H1 (cell line): ENCODE results near the gene RPS15. TPM values are rescaled to one million over a fixed set of nuclear protein-coding genes. Genes with fewer than 3 reads are reported as not detected.

ENCODE experiments used
- CTCF ChIA-PET: fragments of 300-600 bp; sonication (Branson Sonifier 250); formaldehyde crosslinking; loops from one replicate; lab custom pipeline; 2021; ENCODE audit not compliant: partially characterized antibody; lab: Charles Lee
- POLR2A ChIA-PET: fragments of 300-600 bp; sonication (Branson Sonifier 250); formaldehyde crosslinking; loops from one replicate; lab custom pipeline; 2021; ENCODE audit warnings: inconsistent platforms; ENCODE audit not compliant: partially characterized antibody; lab: Charles Lee
- DNase-seq, 2 experiments: peaks; one replicate each; pipeline versions ENCODE4 v3.0.0 to v3.0.0-alpha.2; 2010 to 2022; ENCODE audit warnings: low spot score in 2 of 2, low read depth in 1 of 2, mixed read lengths in 1 of 2
- FAIRE-seq: peaks from 2 replicates; lab custom pipeline; 2011; peaks lifted over from hg19 to GRCh38; lab: Jason Lieb, UNC
- H2AFZ ChIP-seq: 2 replicates; pipeline ENCODE4 v1.8.1; 2012; ENCODE audit warnings: low read length, inconsistent platforms
- H2AK5ac ChIP-seq: 2 replicates; pipeline ENCODE4 v1.6.1; 2013; ENCODE audit warnings: low read depth, low read length
- H2BK120ac ChIP-seq: replicated peaks from 2 replicates; pipeline ENCODE3; 2013; ENCODE audit warnings: low read depth, low read length, inconsistent platforms
- H2BK12ac ChIP-seq: 2 replicates; pipeline ENCODE4 v1.6.1; 2013; ENCODE audit warnings: low read depth, low read length
- H2BK15ac ChIP-seq: 2 replicates; pipeline ENCODE4 v1.6.1; 2013; ENCODE audit warnings: low read length
- H2BK20ac ChIP-seq: 2 replicates; pipeline ENCODE4 v1.6.1; 2013; ENCODE audit warnings: low read length
- H2BK5ac ChIP-seq: 2 replicates; pipeline ENCODE4 v1.6.1; 2013; ENCODE audit warnings: low read depth, low read length
- H3K14ac ChIP-seq: 2 replicates; pipeline ENCODE4 v1.6.1; 2013; ENCODE audit warnings: inconsistent platforms; ENCODE audit not compliant: insufficient read length
- H3K18ac ChIP-seq: 2 replicates; pipeline ENCODE4 v1.6.1; 2013; ENCODE audit warnings: low read length; ENCODE audit errors: extremely low read depth
- H3K23ac ChIP-seq: 2 replicates; pipeline ENCODE4 v1.6.1; 2013; ENCODE audit warnings: inconsistent platforms; ENCODE audit not compliant: insufficient read length
- H3K23me2 ChIP-seq: 2 replicates; pipeline ENCODE4 v1.6.1; 2013; ENCODE audit warnings: low read depth, low read length
- H3K27ac ChIP-seq: 2 replicates; pipeline ENCODE4 v1.6.1; 2011; ENCODE audit warnings: low read depth, low read length, inconsistent platforms
- H3K27me3 ChIP-seq, 4 experiments: replicated peaks in 1 of 4; 1 replicate in 1 of 4; 2 replicates in 3 of 4; pipeline versions ENCODE4 v1.6.1 to v1.8.1; 2011 to 2013; ENCODE audit warnings: low read length in 3 of 4, mild to moderate bottlenecking in 3 of 4, inconsistent platforms in 2 of 4, mixed read lengths in 2 of 4, moderate library complexity in 1 of 4; ENCODE audit not compliant: control insufficient read depth in 3 of 4, insufficient read depth in 3 of 4; ENCODE audit errors: extremely low read depth in 1 of 4
- H3K36me3 ChIP-seq, 4 experiments: 2 replicates each; pipeline versions ENCODE4 v1.6.1 to v1.8.1; 2011 to 2013; ENCODE audit warnings: mild to moderate bottlenecking in 4 of 4, low read length in 3 of 4, moderate library complexity in 2 of 4, control low read depth in 1 of 4, inconsistent platforms in 1 of 4; ENCODE audit not compliant: insufficient read depth in 4 of 4, control insufficient read depth in 2 of 4
- H3K4ac ChIP-seq: replicated peaks from 2 replicates; pipeline ENCODE3; 2013; ENCODE audit warnings: low read length, low read depth, mixed read lengths, inconsistent platforms; ENCODE audit not compliant: insufficient read length
- H3K4me1 ChIP-seq, 4 experiments: replicated peaks in 1 of 4; 1 replicate in 1 of 4; 2 replicates in 3 of 4; pipeline versions ENCODE4 v1.6.1 to v1.8.1; 2011 to 2013; ENCODE audit warnings: low read length in 3 of 4, inconsistent platforms in 2 of 4, mixed read lengths in 1 of 4; ENCODE audit not compliant: insufficient read depth in 4 of 4, control insufficient read depth in 3 of 4
- H3K4me2 ChIP-seq, 2 experiments: 2 replicates each; pipeline versions ENCODE4 v1.6.1 to v1.8.1; 2011 to 2013; ENCODE audit warnings: low read depth in 2 of 2, low read length in 2 of 2, control low read depth in 1 of 2, inconsistent platforms in 1 of 2, mild to moderate bottlenecking in 1 of 2; ENCODE audit not compliant: insufficient read depth in 1 of 2
- H3K4me3 ChIP-seq, 4 experiments: fragments of 200-600, 300-600 bp in 1 of 4; sonication (generic), shearing (Covaris generic), sonication (Bioruptor Twin) in 1 of 4; 2 replicates each; pipeline versions ENCODE4 v1.5.1 to v1.8.1; 2011 to 2016; ENCODE audit warnings: low read length in 4 of 4, low read depth in 3 of 4, control low read depth in 2 of 4, inconsistent platforms in 2 of 4, mild to moderate bottlenecking in 2 of 4, mixed read lengths in 1 of 4, moderate library complexity in 1 of 4; ENCODE audit not compliant: insufficient read depth in 2 of 4; ENCODE audit errors: extremely low read depth in 1 of 4
- H3K56ac ChIP-seq: replicated peaks from 2 replicates; pipeline ENCODE3; 2013; ENCODE audit warnings: low read depth, mild to moderate bottlenecking, mixed read lengths, low read length, inconsistent platforms; ENCODE audit not compliant: insufficient read length
- H3K79me1 ChIP-seq: 2 replicates; pipeline ENCODE4 v1.6.1; 2013; ENCODE audit warnings: low read depth, low read length, control low read depth
- H3K79me2 ChIP-seq, 2 experiments: 2 replicates each; pipeline versions ENCODE4 v1.6.1 to v1.8.1; 2012 to 2013; ENCODE audit warnings: low read length in 2 of 2, mild to moderate bottlenecking in 2 of 2, inconsistent platforms in 1 of 2; ENCODE audit not compliant: insufficient read depth in 2 of 2, control insufficient read depth in 1 of 2
- H3K9ac ChIP-seq, 4 experiments: replicated peaks in 1 of 4; 1 replicate in 1 of 4; 2 replicates in 3 of 4; pipeline versions ENCODE4 v1.6.1 to v1.8.1; 2011 to 2013; ENCODE audit warnings: low read depth in 3 of 4, low read length in 3 of 4, control low read depth in 2 of 4, mild to moderate bottlenecking in 2 of 4, moderate library complexity in 2 of 4, inconsistent platforms in 1 of 4; ENCODE audit errors: extremely low read depth in 1 of 4
- H3K9me3 ChIP-seq, 2 experiments: 2 replicates each; pipeline versions ENCODE4 v1.6.1 to v1.8.1; 2012 to 2013; ENCODE audit warnings: mild to moderate bottlenecking in 2 of 2, moderate library complexity in 2 of 2, control low read depth in 1 of 2, inconsistent platforms in 1 of 2, low read depth in 1 of 2, low read length in 1 of 2, mixed read lengths in 1 of 2; ENCODE audit not compliant: insufficient read depth in 2 of 2
- H4K20me1 ChIP-seq, 2 experiments: replicated peaks in 1 of 2; 2 replicates each; pipeline versions ENCODE3 to v1.8.1; 2011 to 2013; ENCODE audit warnings: inconsistent platforms in 2 of 2, low read length in 2 of 2, mild to moderate bottlenecking in 1 of 2; ENCODE audit not compliant: insufficient read depth in 2 of 2, control insufficient read depth in 1 of 2
- H4K5ac ChIP-seq: 2 replicates; pipeline ENCODE4 v1.6.1; 2013; ENCODE audit warnings: low read length, low read depth, mixed read lengths, inconsistent platforms; ENCODE audit not compliant: insufficient read length
- H4K8ac ChIP-seq: 2 replicates; pipeline ENCODE4 v1.8.0; 2013; ENCODE audit warnings: mild to moderate bottlenecking, moderate library complexity, low read length, inconsistent platforms; ENCODE audit not compliant: insufficient read depth; ENCODE audit errors: extremely low read depth
- H4K91ac ChIP-seq: replicated peaks from 2 replicates; pipeline ENCODE3; 2013; ENCODE audit warnings: low read length, mixed read lengths, inconsistent platforms; ENCODE audit not compliant: insufficient read length
- ATF2 ChIP-seq: IDR thresholded peaks from 2 replicates; pipeline ENCODE4 v1.6.1; 2012; ENCODE audit warnings: low read length, inconsistent platforms
- CBX8 ChIP-seq: fragments of 300-800, 300-1000 bp; sonication (generic); IDR thresholded peaks from 2 replicates; pipeline ENCODE4 v1.7.1; 2016; ENCODE audit warnings: low read depth, low read length, borderline replicate concordance
- CTBP2 ChIP-seq: IDR thresholded peaks from 2 replicates; pipeline ENCODE4 v1.7.0; 2011; ENCODE audit warnings: borderline replicate concordance, mild to moderate bottlenecking, moderate library complexity, mixed read lengths, low read length; ENCODE audit not compliant: insufficient read depth, insufficient read length
- EGR1 ChIP-seq: IDR thresholded peaks from 2 replicates; pipeline ENCODE4 v1.6.1; 2011; ENCODE audit warnings: low read depth, low read length, borderline replicate concordance
- KDM5A ChIP-seq: fragments of 200-600 bp; IDR thresholded peaks from 2 replicates; pipeline ENCODE4 v1.7.1; 2012; ENCODE audit warnings: mild to moderate bottlenecking, low read length, inconsistent platforms, mixed read lengths
- NANOG ChIP-seq: IDR thresholded peaks from 2 replicates; pipeline ENCODE4 v1.6.1; 2011; ENCODE audit warnings: low read length, low read depth, mild to moderate bottlenecking, inconsistent platforms; ENCODE audit not compliant: insufficient read depth, poor library complexity, severe bottlenecking
- SIRT6 ChIP-seq: IDR thresholded peaks from one replicate; pipeline ENCODE4 v1.7.1; 2012; ENCODE audit warnings: low read length, inconsistent platforms
- SP2 ChIP-seq: IDR thresholded peaks from 2 replicates; pipeline ENCODE4 v1.6.1; 2012; ENCODE audit warnings: mild to moderate bottlenecking, low read length, inconsistent platforms
- SUZ12 ChIP-seq: fragments of 200-600 bp; sonication (generic); IDR thresholded peaks from 2 replicates; pipeline ENCODE4 v1.6.1; 2012; ENCODE audit warnings: mild to moderate bottlenecking, inconsistent platforms, low read length, moderate library complexity, mixed read lengths
- TAF1 ChIP-seq: IDR thresholded peaks from 2 replicates; pipeline ENCODE4 v1.6.1; 2011; ENCODE audit warnings: mild to moderate bottlenecking, low read depth, low read length
- WGBS, 2 experiments: shearing (Covaris generic) in 1 of 2; methylation state at CpG; one replicate each; pipeline versions ENCODE4 v1.1.6 to v1.1.7; 2013 to 2015; ENCODE audit warnings: low lambda C conversion rate in 2 of 2, mixed read lengths in 2 of 2, inconsistent platforms in 1 of 2, low coverage in 1 of 2, missing lambda C conversion rate in 1 of 2; ENCODE audit not compliant: insufficient replicate concordance in 2 of 2, insufficient coverage in 1 of 2, insufficient read length in 1 of 2; ENCODE audit errors: extremely low coverage in 1 of 2, missing lambda C conversion rate in 1 of 2; 5-methylcytosine and 5-hydroxymethylcytosine counted together
- polyA plus RNA-seq, 7 experiments: library from polyadenylated mRNA; depleted of rRNA in 3 of 7; stranded (reverse) in 5 of 7; unstranded in 2 of 7; fragments of >200 nt in 5 of 7; fragments of 200-250 nt in 2 of 7; gene quantifications; 1 replicate in 5 of 7; 2 replicates in 1 of 7; 4 replicates in 1 of 7; pipeline versions ENCODE4 v1.2.1 to v1.2.3, GENCODE V29; 2011 to 2013; ENCODE audit warnings: missing spikeins in 2 of 7, mixed read lengths in 2 of 7
- total RNA-seq: library from RNA; stranded (reverse); fragmentation: NEBNext Ultra II Directional; extraction: Animal tissue kit (Norgen Biotek cat#: 25700); gene quantifications from 2 replicates; pipeline ENCODE4 v1.2.1, GENCODE V29; 2021

RPS15 gene
- total and polyA plus RNA-seq, 2 of the 8 experiments (the other 6 are each of a cell fraction or from before 2014, with no cell fraction given), result 1,562 to 3,890 TPM

GRCh38 chr19:1470305-1471009, 32.3 kb downstream of the RPS15 start:
- WGBS, 2 experiments, result 5% methylated on average over 40 of the region's 67 CpGs; no CpG with 5 or more reads in 1 of the 2 experiments
- peaks cover 23 to 57% of the 10 kb centered on the region in 2 experiments for H4K20me1 ChIP-seq
- H2BK12ac ChIP-seq, result no peak overlapping the region
- peak overlapping the region; percentile 29 to 56 (median 36) for H3K4me3 ChIP-seq
- no peak for FAIRE-seq
- peaks cover 0 to 46% (median 24%) of the 10 kb centered on the region in 4 experiments; a peak in 5 of 7 replicates for H3K4me1 ChIP-seq
- H3K27me3 ChIP-seq, result peaks cover 59 to 79% (median 77%) of the 10 kb centered on the region in 4 experiments
- peaks cover 0 to 41% (median 0%) of the 10 kb centered on the region in 4 experiments; a peak in 2 of 8 replicates for H3K36me3 ChIP-seq
- no peaks in the 10 kb centered on the region for H3K79me1 ChIP-seq
- H3K4me2 ChIP-seq, result peak overlapping the region; percentile 86 to 91
- no peak overlapping the region for H4K5ac ChIP-seq
- H2AK5ac ChIP-seq, result no peak overlapping the region
- no peak overlapping the region for H3K27ac ChIP-seq
- H2BK5ac ChIP-seq, result no peak overlapping the region; the same call in 1 of the 2 replicates
- no peak overlapping the region for H3K14ac ChIP-seq
- no peak overlapping the region for H2BK15ac ChIP-seq
- ChIA-PET CTCF (interaction anchor here (1.2 to 1.9 kb wide), 3 partner anchors 16 to 122 kb away, joined by 3 to 6 read pairs (median 3); no protein-coding TSS in a partner anchor), POLR2A (interaction anchor here (0.6 to 5.5 kb wide), 8 partner anchors 13 to 376 kb away, joined by 3 to 55 read pairs (median 4); no protein-coding TSS in a partner anchor)
- peaks cover 0 to 7% of the 10 kb centered on the region in 2 experiments; a peak in 1 of 4 replicates for H3K9me3 ChIP-seq
- peak in 1 of 2 experiments; percentile 86 for DNase-seq
- H3K4ac ChIP-seq, result no peak overlapping the region
- H4K8ac ChIP-seq, result peak overlapping the region; percentile 71
- H3K9ac ChIP-seq, result no peak overlapping the region
- H3K79me2 ChIP-seq, result no peaks in the 10 kb centered on the region
- no peak overlapping the region for H2AFZ ChIP-seq
- H3K23ac ChIP-seq, result no peak overlapping the region
- H3K56ac ChIP-seq, result no peak overlapping the region
- H2BK120ac ChIP-seq, result no peak overlapping the region
- no peak overlapping the region; the same call in 1 of the 2 replicates for H3K18ac ChIP-seq
- no peak overlapping the region for H4K91ac ChIP-seq
- H3K23me2 ChIP-seq, result peaks cover 10% of the 10 kb centered on the region; the same call in 1 of the 2 replicates
- H2BK20ac ChIP-seq, result no peak overlapping the region
- 0 out of 2 replicates have a peak, but pooled peaks have one; percentile 30 for TF ChIP-seq SUZ12
- no peak for TF ChIP-seq CBX8
- TF ChIP-seq SP2, result no peak
- no peak for TF ChIP-seq EGR1
- TF ChIP-seq ATF2, result no peak
- no peak for TF ChIP-seq NANOG
- no peak for TF ChIP-seq CTBP2
- no peak for TF ChIP-seq KDM5A
- TF ChIP-seq TAF1, result peak; percentile 3; the same call in 1 of the 2 replicates
- no peak for TF ChIP-seq SIRT6
